ENCODE data around the gene IQCH.

DNA sequence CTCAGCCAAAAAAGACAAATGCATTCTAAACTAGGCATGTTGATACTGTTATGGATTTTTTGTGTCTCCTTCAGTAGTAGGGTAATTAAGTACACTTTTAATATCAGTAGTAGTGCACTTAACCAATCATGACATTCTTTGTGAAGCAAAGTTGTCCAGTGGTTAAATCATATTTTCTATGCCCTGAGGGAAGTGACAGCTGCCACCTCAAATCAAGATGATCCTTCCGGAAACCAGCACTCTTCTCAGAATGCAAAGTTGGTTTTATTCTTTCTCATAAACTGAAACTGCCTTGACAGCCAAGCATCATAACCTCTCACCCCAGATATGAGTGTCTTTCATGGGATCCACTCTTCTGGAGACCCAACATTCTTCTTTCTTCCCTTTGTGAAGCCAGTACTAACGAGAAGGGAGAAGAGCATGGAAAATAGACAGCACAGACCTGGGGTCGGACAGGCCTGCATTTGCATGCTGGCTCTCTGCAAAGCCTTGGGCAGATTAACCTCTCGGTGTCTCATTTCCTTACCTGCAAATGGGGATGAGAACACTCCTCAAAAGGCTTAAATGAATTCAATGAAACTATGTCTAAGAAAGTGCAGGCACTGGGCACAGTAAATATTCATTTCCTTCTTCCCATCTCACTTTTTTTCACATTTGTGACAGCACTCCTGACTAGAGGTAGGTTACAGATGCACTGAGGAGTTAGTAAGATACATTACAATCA, 13.3 kb upstream of the IQCH start:
- TF ChIP-seq POLR2A (IDR thresholded peaks at IDR 0.05) (no peak), CTCF (IDR thresholded peaks at IDR 0.05) (no peak)

All from vagina (tissue), 2 donors.